H1 (cell line): ENCODE data around the gene DDX60.

Source experiments
- CREB1 ChIP-seq: IDR thresholded peaks from 2 replicates; pipeline ENCODE4 v1.6.1; 2012; ENCODE audit warnings: inconsistent platforms
- CTCF ChIP-seq, 3 experiments: IDR thresholded peaks; 1 replicate in 2 of 3; 2 replicates in 1 of 3; pipeline versions ENCODE4 v1.5.1 to v1.6.1; 2011; ENCODE audit warnings: low read length in 3 of 3, mild to moderate bottlenecking in 3 of 3, inconsistent platforms in 2 of 3, low read depth in 1 of 3, moderate library complexity in 1 of 3; ENCODE audit not compliant: insufficient read depth in 1 of 3; ENCODE audit errors: control extremely low read depth in 1 of 3
- JUND ChIP-seq: IDR thresholded peaks from 2 replicates; pipeline ENCODE4 v1.6.1; 2011; ENCODE audit warnings: mild to moderate bottlenecking, improper control_type of control experiment, low read length
- MAFK ChIP-seq: IDR thresholded peaks from 2 replicates; pipeline ENCODE4 v1.6.1; 2012; ENCODE audit warnings: low read depth, mild to moderate bottlenecking, improper control_type of control experiment, low read length
- RAD21 ChIP-seq, 2 experiments: IDR thresholded peaks in 1 of 2; conservative IDR thresholded peaks in 1 of 2; 2 replicates each; pipeline ENCODE4 v1.6.1; 2011; ENCODE audit warnings: low read depth in 2 of 2, low read length in 2 of 2, improper control_type of control experiment in 1 of 2, inconsistent platforms in 1 of 2, mild to moderate bottlenecking in 1 of 2, moderate library complexity in 1 of 2
- SRF ChIP-seq: IDR thresholded peaks from 2 replicates; pipeline ENCODE4 v1.6.1; 2011; ENCODE audit warnings: mild to moderate bottlenecking, low read depth, low read length, moderate library complexity
- TAF1 ChIP-seq: IDR thresholded peaks from 2 replicates; pipeline ENCODE4 v1.6.1; 2011; ENCODE audit warnings: mild to moderate bottlenecking, low read depth, low read length

GRCh38 chr4:168367065-168367464 lies 48.5 kb upstream of the DDX60 start:
- no peak for TF ChIP-seq MAFK
- no peak for TF ChIP-seq SRF
- no peak for TF ChIP-seq RAD21 (IDR thresholded peaks at IDR 0.05 in 1 of 2, conservative IDR thresholded peaks at IDR 0.05 in 1 of 2; ENCODE audit: low read depth in 2 of 2, low read length in 2 of 2)
- no peak for TF ChIP-seq JUND
- TF ChIP-seq CREB1, result no peak
- TF ChIP-seq CTCF (IDR thresholded peaks at IDR 0.05; ENCODE audit: control extremely low read depth in 1 of 3, insufficient read depth in 1 of 3, low read depth in 1 of 3, low read length in 3 of 3), result no peak
- TF ChIP-seq TAF1, result no peak
